Endothelial cell of umbilical vein (primary cell): Measurements from ENCODE around the gene MSN. TPM values are rescaled to one million over a fixed set of nuclear protein-coding genes. Genes with fewer than 3 reads are reported as not detected.

ENCODE experiments used
- BruUV-seq: library from RNA; stranded (reverse); fragments of 400-500 nt; replicated peaks from 2 replicates; lab custom pipeline; 2021; lab: Mats Ljungman, UMichigan
- CTCF ChIA-PET: fragments of 300-600, 350-600 bp; sonication (Branson Sonifier 250); formaldehyde crosslinking; loops from one replicate; lab custom pipeline; 2021; ENCODE audit warnings: antibody characterized with exemption, inconsistent platforms; lab: Charles Lee
- POLR2A ChIA-PET: fragments of 300-600, 350-600 bp; sonication (Branson Sonifier 250); formaldehyde crosslinking; loops from one replicate; lab custom pipeline; 2021; ENCODE audit warnings: antibody characterized with exemption, inconsistent platforms; lab: Charles Lee
- DNase-seq: peaks from one replicate; pipeline ENCODE4 v3.0.0-alpha.2; 2011; ENCODE audit warnings: low read depth, low spot score
- FAIRE-seq: peaks from 2 replicates; lab custom pipeline; 2011; peaks lifted over from hg19 to GRCh38; lab: Jason Lieb, UNC
- H2AFZ ChIP-seq: 2 replicates; pipeline ENCODE4 v1.6.0; 2012; ENCODE audit warnings: low read depth, low read length, control low read depth, inconsistent platforms
- H3K27ac ChIP-seq: 2 replicates; pipeline ENCODE4 v1.5.1; 2011; ENCODE audit warnings: low read depth, mild to moderate bottlenecking, control low read depth, low read length, moderate library complexity; ENCODE audit not compliant: insufficient read depth
- H3K27me3 ChIP-seq, 2 experiments: 2 replicates each; pipeline versions ENCODE4 v1.6.0 to v1.6.1; 2011; ENCODE audit warnings: low read length in 2 of 2, mixed read lengths in 1 of 2; ENCODE audit not compliant: control insufficient read depth in 2 of 2, insufficient read depth in 2 of 2
- H3K36me3 ChIP-seq, 2 experiments: 2 replicates in 1 of 2; 3 replicates in 1 of 2; pipeline ENCODE4 v1.5.1; 2011; ENCODE audit warnings: low read length in 2 of 2, mild to moderate bottlenecking in 1 of 2, moderate library complexity in 1 of 2; ENCODE audit not compliant: control insufficient read depth in 2 of 2, insufficient read depth in 2 of 2; ENCODE audit errors: extremely low read depth in 1 of 2
- H3K4me1 ChIP-seq: 3 replicates; pipeline ENCODE4 v1.5.1; 2011; ENCODE audit warnings: mild to moderate bottlenecking, low read length; ENCODE audit not compliant: control insufficient read depth, insufficient read depth; ENCODE audit errors: extremely low read depth
- H3K4me2 ChIP-seq: 2 replicates; pipeline ENCODE4 v1.6.1; 2011; ENCODE audit warnings: low read length, control low read depth, mixed read lengths; ENCODE audit not compliant: insufficient read depth
- H3K4me3 ChIP-seq, 3 experiments: fragments of 200-600 bp in 1 of 3; sonication (generic), shearing (Covaris generic) in 1 of 3; replicated peaks in 1 of 3; 2 replicates each; pipeline ENCODE4 v1.5.1; 2011 to 2016; ENCODE audit warnings: control low read depth in 3 of 3, low read length in 3 of 3, mild to moderate bottlenecking in 2 of 3, inconsistent platforms in 1 of 3, low read depth in 1 of 3, moderate library complexity in 1 of 3; ENCODE audit not compliant: insufficient read depth in 1 of 3
- H3K79me2 ChIP-seq: 2 replicates; pipeline ENCODE4 v1.6.0; 2012; ENCODE audit warnings: low read length, inconsistent platforms; ENCODE audit not compliant: control insufficient read depth, insufficient read depth
- H3K9ac ChIP-seq: replicated peaks from 2 replicates; pipeline ENCODE3; 2011; ENCODE audit warnings: low read length, control low read depth; ENCODE audit not compliant: insufficient read depth; ENCODE audit errors: extremely low read depth
- H3K9me1 ChIP-seq: replicated peaks from 3 replicates; pipeline ENCODE4 v1.6.0; 2011; ENCODE audit warnings: mild to moderate bottlenecking, low read length; ENCODE audit not compliant: control insufficient read depth, insufficient read depth; ENCODE audit errors: extremely low read depth
- H3K9me3 ChIP-seq: replicated peaks from 2 replicates; pipeline ENCODE4 v1.5.1; 2012; ENCODE audit warnings: low read length, inconsistent platforms; ENCODE audit not compliant: control insufficient read depth, insufficient read depth
- H4K20me1 ChIP-seq: replicated peaks from 2 replicates; pipeline ENCODE3; 2011; ENCODE audit warnings: mild to moderate bottlenecking, low read length; ENCODE audit not compliant: control insufficient read depth, insufficient read depth; ENCODE audit errors: extremely low read depth
- FOS ChIP-seq: IDR thresholded peaks from 2 replicates; pipeline ENCODE4 v1.6.1; 2011; ENCODE audit warnings: mild to moderate bottlenecking, low read length, moderate library complexity, borderline replicate concordance; ENCODE audit not compliant: insufficient read depth
- GATA2 ChIP-seq: IDR thresholded peaks from 2 replicates; pipeline ENCODE4 v1.7.0; 2011; ENCODE audit warnings: low read depth, mild to moderate bottlenecking, moderate library complexity, mixed read lengths, low read length; ENCODE audit not compliant: insufficient read length, insufficient read depth
- JUN ChIP-seq: IDR thresholded peaks from 2 replicates; pipeline ENCODE4 v1.6.1; 2011; ENCODE audit warnings: borderline replicate concordance, low read depth; ENCODE audit not compliant: insufficient read length, insufficient read depth
- MYC ChIP-seq: IDR thresholded peaks from one replicate; pipeline ENCODE4 v1.6.1; 2011; ENCODE audit warnings: mild to moderate bottlenecking, low read depth, low read length
- POLR2A ChIP-seq: IDR thresholded peaks from 2 replicates; pipeline ENCODE4 v1.6.1; 2012; ENCODE audit warnings: low read depth, mild to moderate bottlenecking, control low read depth, low read length
- POLR2AphosphoS5 ChIP-seq: IDR thresholded peaks from 2 replicates; pipeline ENCODE4 v1.6.1; 2012; ENCODE audit warnings: low read depth, mild to moderate bottlenecking, control low read depth, low read length, moderate library complexity; ENCODE audit not compliant: insufficient read depth
- dilution Hi-C: fragments of 300-500 bp; cut with MboI; formaldehyde crosslinking; loops from one replicate; pipeline ENCODE4 v1.15.0; 2019; ENCODE audit warnings: low sequenced_read_pairs; ENCODE audit not compliant: extremely low pct_ligation_motif_present
- intact Hi-C: fragments of 100-400 bp; cut with micrococcal nuclease; formaldehyde crosslinking; loops from one replicate; pipeline ENCODE4 v1.10.0; 2022
- polyA plus RNA-seq, 4 experiments: library from polyadenylated mRNA; depleted of rRNA in 3 of 4; stranded (reverse) in 3 of 4; unstranded in 1 of 4; fragments of >200 nt; gene quantifications; 2 replicates each; pipeline versions ENCODE4 v1.2.1 to v1.2.3, GENCODE V29; 2011 to 2012; ENCODE audit warnings: missing spikeins in 1 of 4
- total RNA-seq: library from RNA; stranded (reverse); gene quantifications from 2 replicates; pipeline ENCODE4 v1.2.3, GENCODE V29; 2021
- TF ChIP-seq, protein P1 (sequence below): IDR thresholded peaks from 2 replicates; pipeline ENCODE4 v1.6.1; 2011; ENCODE audit not compliant: insufficient read depth, insufficient read length
- TF ChIP-seq, protein P2 (sequence below), 2 donors: IDR thresholded peaks; 1 replicate in 1 of 2; 2 replicates in 1 of 2; pipeline ENCODE4 v1.5.1; 2011; ENCODE audit warnings: low read length in 2 of 2, mild to moderate bottlenecking in 2 of 2, moderate library complexity in 2 of 2, control low read depth in 1 of 2, inconsistent platforms in 1 of 2, low read depth in 1 of 2; ENCODE audit not compliant: insufficient read depth in 1 of 2; ENCODE audit errors: extremely low read depth in 1 of 2

The MSN gene
- total and polyA plus RNA-seq, 2 donors (not counting 3 experiments of a cell fraction or from before 2014, with no cell fraction given) = 528 to 635 TPM

DNA sequence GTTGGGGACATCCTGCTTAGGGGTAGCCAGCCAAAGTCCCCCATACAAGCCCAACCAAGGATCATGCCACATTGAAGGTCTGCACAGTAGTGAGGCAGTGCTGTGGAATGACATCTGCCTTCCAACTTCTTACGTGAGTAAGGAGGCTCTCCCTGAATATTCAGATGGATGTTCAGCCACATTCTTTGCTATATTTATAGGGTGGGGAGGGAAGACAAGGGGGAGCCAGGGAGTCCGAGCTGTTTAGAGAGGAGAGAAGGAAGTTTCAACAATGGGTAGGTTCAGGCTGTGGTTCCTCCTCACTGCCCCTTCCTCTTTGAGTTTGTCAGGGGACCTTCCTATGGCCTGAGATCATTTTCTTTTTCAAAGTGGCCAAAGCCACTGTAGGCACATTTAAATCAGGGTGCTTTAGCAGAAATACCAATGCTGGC is 29.8 kb downstream of the MSN start:
- Histone ChIP-seq H3K9me3 (no peaks in the 10 kb centered on the region), H3K27me3 (no peaks in the 10 kb centered on the region), H3K36me3 (peaks cover 0 to 8% of the 10 kb centered on the region in 2 experiments), H3K9ac (peak overlapping the region; percentile 46), H3K4me2 (peak overlapping the region; percentile 65), H3K4me3 (no peak overlapping the region), H3K27ac (peak overlapping the region; percentile 84), H3K4me1 (peaks cover 58% of the 10 kb centered on the region), H3K79me2 (peaks cover 95% of the 10 kb centered on the region), H3K9me1 (no peaks in the 10 kb centered on the region), H4K20me1 (no peaks in the 10 kb centered on the region), H2AFZ (no peak overlapping the region)
- TF ChIP-seq FOS = no peak
- TF ChIP-seq JUN = no peak
- no peak for TF ChIP-seq GATA2
- no peak for TF ChIP-seq POLR2A
- TF ChIP-seq, protein P1, sequence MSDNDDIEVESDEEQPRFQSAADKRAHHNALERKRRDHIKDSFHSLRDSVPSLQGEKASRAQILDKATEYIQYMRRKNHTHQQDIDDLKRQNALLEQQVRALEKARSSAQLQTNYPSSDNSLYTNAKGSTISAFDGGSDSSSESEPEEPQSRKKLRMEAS = no peak
- TF ChIP-seq, protein P2, sequence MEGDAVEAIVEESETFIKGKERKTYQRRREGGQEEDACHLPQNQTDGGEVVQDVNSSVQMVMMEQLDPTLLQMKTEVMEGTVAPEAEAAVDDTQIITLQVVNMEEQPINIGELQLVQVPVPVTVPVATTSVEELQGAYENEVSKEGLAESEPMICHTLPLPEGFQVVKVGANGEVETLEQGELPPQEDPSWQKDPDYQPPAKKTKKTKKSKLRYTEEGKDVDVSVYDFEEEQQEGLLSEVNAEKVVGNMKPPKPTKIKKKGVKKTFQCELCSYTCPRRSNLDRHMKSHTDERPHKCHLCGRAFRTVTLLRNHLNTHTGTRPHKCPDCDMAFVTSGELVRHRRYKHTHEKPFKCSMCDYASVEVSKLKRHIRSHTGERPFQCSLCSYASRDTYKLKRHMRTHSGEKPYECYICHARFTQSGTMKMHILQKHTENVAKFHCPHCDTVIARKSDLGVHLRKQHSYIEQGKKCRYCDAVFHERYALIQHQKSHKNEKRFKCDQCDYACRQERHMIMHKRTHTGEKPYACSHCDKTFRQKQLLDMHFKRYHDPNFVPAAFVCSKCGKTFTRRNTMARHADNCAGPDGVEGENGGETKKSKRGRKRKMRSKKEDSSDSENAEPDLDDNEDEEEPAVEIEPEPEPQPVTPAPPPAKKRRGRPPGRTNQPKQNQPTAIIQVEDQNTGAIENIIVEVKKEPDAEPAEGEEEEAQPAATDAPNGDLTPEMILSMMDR (IDR thresholded peaks at IDR 0.05; ENCODE audit: extremely low read depth in 1 of 2, insufficient read depth in 1 of 2, low read depth in 1 of 2, low read length in 2 of 2) = no peak
- TF ChIP-seq MYC = no peak
- no peak for TF ChIP-seq POLR2AphosphoS5
- intact Hi-C loops = no loop called here
- dilution Hi-C loops = no loop called here
- DNase-seq = no peak
- peak; percentile 93 for FAIRE-seq
- no TSS peak for BruUV-seq
- POLR2A ChIA-PET = interaction anchor here (1.2 kb wide), 1 partner anchor 9 kb away, joined by 4 read pairs; no protein-coding TSS in a partner anchor
- CTCF ChIA-PET = interaction anchor here (1.5 to 1.8 kb wide), 3 partner anchors 18 to 96 kb away, joined by 3 to 6 read pairs (median 5); partner anchors contain the start of gene MSN
